Cerebellar cortex (tissue), 1 donor: Measurements from ENCODE around the gene PPP1R12A.
"Not testable (repeated sequence)": the region's sequence is repeated elsewhere in the genome, so short reads cannot be mapped to it uniquely, and the experiment has no call there.

Experiments
- DNase-seq: peaks from one replicate; pipeline ENCODE4 v3.0.0-alpha.2; 2015; ENCODE audit warnings: low spot score

The PPP1R12A gene

GRCh38 chr12:79841248-79841877, 93.5 kb downstream of the PPP1R12A start:
- DNase-seq: no peak

DNA sequence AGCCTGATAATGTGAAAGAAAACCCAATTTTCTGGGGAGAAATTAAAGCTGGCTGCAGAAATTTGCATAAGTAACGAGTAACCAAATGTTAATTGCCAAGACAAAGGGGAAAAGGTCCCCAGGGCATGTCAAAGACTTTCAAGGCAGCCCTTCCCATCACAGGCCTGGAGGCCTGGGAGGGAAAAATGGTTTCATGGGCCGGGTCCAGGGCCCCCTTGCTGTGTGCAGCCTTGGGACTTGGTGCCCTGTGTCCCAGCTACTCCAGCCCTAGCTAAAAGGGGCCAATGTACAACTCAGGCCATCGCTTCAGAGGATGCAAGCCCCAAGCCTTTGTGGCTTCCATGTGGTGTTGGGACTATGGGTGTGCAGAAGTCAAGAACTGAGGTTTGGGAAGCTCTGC, 96.5 kb downstream of the PPP1R12A start:
- no peak for DNase-seq

DNA sequence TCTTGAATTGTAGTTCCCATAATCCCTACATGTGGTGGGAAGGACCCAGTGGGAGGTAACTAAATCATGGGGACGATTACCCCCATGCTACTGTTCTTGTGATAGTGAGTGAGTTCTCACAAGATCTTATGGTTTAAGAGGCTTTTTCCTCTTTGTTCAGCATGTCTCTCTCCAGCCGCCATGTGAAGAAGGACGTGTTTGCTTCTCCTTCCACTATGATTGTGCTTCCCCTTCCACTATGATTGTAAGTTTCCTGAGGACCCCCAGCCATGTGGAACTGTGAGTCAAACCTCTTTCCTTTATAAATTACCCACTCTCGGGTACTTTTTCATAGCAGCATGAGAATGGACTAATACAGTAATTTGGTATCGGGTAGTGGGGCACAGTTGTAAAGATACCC, 97.3 kb downstream of the PPP1R12A start:
- DNase-seq: no peak

GRCh38 chr12:79835377-79835843, 99.5 kb downstream of the PPP1R12A start:
- no peak for DNase-seq

- DNase-seq: peak; percentile 35
Measured at GRCh38 chr12:79834712-79835376, 100.1 kb downstream of the PPP1R12A start.

- DNase-seq: no peak
Measured at GRCh38 chr12:79830440-79830839, 104.5 kb downstream of the PPP1R12A start.

GRCh38 chr12:79828924-79829323, 106.0 kb downstream of the PPP1R12A start:
- no peak for DNase-seq

DNA sequence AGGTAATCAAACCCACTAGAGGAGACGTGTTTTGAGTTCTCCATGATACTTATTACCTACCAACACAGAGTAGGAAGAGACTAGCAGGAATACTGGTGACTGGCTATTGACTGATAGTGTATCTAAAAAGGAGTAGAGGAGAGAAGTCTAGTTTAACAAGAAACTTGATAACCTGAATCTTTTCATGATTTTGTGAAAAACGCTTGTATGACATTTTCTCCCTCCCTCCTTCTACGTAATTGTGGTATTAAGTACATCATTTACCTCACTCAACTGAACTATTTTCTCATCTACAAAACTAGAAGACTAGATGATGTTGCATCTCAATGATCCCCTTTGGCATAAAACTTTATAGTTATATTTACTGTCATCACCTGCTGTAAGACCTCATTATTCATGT, 107.4 kb downstream of the PPP1R12A start:
- DNase-seq: no peak

DNA sequence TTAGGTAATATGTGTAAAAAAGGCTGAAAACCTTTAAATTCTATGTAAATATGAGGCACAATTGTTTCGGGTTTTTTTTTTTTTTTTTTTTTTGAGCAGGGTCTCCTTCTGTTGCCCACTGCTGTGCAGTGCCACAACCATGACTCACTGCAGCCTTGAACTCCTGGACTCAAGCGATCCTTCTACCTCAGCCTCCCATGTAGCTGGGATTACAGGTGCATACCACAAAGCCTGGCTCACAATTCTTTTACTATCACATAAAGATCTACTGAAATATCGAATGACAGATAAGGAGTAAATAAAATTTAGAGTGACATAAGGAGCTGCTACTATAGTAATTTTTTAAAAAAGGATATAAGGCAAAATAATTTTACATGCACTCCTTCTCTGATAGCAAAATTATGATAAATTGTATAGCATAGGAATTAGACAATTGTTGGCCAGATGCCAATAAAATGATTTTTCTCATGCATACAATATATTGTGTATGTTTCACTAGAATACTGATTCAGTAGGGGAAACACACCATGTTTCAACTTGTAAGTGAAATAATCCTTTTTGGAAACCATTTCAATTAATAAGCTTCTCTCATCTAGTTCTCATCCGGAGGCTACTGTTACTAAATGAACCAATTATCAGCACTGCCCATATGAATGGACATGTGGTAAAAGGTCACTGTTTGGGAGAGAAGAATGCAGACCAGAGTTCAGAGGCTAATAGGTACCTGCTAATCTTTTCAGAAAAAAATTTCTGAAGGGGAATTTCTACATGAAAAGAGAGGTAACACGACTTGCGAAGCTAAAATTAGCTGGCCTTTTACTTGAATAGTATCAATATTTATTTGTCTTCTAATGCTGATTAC, 108.4 kb downstream of the PPP1R12A start:
- DNase-seq: no peak

DNA sequence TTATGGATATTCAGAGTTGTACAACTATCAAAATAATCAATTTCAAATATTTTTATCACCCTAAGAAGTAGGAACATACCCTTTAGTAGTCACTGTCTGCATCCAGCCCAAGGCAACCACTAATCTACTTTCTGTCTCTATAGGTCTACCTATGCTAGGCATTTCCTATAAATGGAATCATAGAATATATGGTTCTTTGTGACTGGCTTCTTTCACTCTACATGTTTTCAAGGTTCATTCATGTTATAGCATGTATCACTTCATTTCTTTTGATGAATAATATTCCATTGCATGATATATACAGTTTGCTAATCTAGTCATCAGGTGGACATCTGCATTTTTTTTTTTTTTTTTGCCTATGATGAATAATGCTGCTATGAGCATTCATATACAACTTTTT, 112.4 kb downstream of the PPP1R12A start:
- no peak for DNase-seq

DNA sequence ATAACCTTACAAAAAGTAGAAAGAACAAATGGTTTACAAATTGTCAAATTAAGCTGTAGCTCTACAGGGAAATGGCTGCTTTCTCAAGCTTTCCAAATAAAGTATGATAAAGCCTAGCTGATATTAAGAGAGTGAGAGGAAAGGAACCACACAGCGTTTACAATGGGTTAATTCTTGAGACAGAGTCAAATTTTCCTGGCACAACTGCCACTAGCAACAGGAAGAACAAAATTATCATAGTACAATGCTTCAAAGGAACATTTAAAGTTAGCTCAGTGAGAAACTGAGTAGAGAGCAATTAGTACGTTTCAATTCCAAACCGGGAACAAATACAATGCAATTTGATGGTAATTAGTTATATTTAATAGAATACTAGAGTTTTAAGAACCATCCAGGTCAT, 116.0 kb downstream of the PPP1R12A start:
- DNase-seq: no peak

- DNase-seq: not testable (repeated sequence)
Measured at GRCh38 chr12:79784366-79785065, 150.4 kb downstream of the PPP1R12A start.

- DNase-seq: no peak
Measured at GRCh38 chr12:79782172-79782900, 152.6 kb downstream of the PPP1R12A start.

DNA sequence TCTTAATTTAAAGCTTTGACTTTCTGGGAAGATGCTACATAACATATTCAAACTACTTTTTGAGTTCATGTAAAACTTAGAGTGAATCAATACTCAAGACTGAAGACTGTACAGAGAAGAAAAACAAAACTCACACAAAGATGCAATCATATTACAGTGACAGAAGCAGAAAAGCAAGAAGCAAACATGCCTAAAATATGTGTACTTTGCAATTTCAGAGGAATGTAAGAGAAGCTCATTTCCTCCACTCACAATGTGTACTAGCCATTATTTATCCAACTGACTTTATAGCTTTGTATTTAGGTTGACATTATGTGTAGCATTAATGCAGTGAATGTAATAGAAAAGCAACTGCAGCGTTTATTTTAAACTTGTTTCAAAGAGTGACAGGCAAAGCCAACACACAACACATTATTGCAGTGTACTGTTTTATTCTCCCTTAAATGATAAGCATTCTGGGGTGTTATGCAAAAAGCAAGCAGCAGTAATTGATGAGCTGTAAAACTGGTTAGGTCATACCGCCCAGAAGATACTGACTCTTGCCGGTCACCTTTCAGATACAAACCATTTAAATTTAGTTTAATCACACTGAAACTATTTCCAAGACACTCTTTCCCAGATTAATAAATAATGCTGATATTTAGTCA, 156.0 kb downstream of the PPP1R12A start:
- no peak for DNase-seq

DNA sequence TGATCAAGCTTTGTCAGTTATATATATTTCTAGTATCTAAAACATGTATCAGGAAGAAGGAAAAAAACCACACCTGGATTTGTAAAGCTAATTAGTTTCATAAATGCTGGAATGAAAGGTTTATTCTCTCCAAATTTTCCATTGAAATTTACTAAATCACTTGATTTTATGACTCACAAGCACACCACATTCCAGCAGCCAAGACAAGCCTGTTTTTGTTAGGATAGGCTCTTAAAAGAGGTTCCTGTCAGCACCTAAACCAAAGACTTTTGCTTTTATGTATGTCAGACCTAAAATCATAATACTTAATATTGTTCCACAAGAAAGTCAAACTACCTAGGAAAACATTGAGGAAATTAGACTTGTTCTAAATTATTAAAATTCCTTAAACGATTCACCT, 158.8 kb downstream of the PPP1R12A start:
- no peak for DNase-seq

- DNase-seq: no peak
Measured at GRCh38 chr12:79775355-79776027, 159.4 kb downstream of the PPP1R12A start.

DNA sequence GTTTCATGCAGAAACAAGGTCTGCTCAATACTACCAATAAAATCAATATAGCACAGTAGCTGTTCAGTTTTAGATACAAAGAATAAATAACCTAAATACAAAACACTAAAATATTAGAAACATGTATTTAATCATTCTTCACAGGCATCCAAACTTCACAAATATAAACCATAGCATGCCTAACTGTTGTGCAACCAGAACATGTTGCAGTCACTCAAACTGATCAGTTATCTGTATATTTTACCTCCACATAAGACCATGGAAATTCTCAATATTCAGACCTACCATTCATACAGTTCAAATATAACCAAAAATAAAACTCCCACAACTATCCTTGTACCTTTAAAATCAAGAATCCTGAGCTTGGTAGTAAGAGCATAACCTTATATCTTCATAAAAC, 161.0 kb downstream of the PPP1R12A start:
- DNase-seq: no peak

GRCh38 chr12:79769860-79770485, 164.9 kb downstream of the PPP1R12A start:
- no peak for DNase-seq

- DNase-seq: no peak
Measured at GRCh38 chr12:79769189-79769859, 165.6 kb downstream of the PPP1R12A start.
